B cell (primary cell): ENCODE results near the gene OSBPL5.

ENCODE experiments used
- EZH2 ChIP-seq: IDR thresholded peaks from 2 replicates; pipeline ENCODE4 v1.6.1; 2012; ENCODE audit warnings: borderline replicate concordance, low read depth, mild to moderate bottlenecking, moderate library complexity, low read length; ENCODE audit not compliant: insufficient read depth, poor library complexity, severe bottlenecking
- TF ChIP-seq, protein P1 (sequence below): fragments of 200-600 bp; IDR thresholded peaks from one replicate; pipeline ENCODE4 v1.8.0; 2022; ENCODE audit warnings: antibody characterized with exemption, mild to moderate bottlenecking

DNA sequence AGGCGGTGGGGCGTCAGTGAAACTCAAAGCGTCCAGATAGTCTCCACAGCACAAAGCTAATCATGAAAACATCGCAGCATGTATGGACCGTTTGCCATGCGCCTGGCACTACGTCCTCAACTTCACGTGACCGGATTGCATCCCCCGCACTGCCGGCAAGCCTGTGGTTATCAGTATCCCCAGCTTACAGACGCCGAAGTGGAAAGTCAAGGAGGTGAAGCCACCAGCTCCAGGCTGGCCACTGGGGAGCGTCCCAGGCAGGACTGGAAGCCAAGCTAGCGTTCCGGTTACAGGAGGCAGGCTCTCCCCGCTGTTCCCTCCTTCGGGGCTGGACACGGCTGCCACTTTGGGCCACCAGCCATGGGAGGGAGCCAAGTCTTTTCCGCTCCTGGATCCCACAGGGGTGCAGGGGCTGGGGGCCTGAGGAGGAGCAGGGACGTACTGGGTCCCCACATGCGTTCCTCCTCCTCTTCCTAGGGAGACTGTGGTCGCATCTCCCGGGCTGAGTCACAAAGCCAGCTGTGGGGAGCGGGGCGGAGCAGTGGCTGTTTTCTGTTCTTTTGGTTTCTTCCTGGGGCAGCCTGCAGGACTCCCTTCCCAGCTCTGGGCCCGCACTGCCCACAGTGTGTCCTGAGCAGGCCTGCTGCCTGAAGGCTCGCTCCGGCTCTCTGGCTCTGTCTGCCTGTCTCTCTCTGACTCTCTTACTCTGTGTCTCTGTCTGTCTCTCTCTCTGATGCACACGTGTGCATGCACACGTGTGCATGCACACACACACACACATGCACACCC is 4.3 kb upstream of the OSBPL5 start:
- TF ChIP-seq, protein P1, sequence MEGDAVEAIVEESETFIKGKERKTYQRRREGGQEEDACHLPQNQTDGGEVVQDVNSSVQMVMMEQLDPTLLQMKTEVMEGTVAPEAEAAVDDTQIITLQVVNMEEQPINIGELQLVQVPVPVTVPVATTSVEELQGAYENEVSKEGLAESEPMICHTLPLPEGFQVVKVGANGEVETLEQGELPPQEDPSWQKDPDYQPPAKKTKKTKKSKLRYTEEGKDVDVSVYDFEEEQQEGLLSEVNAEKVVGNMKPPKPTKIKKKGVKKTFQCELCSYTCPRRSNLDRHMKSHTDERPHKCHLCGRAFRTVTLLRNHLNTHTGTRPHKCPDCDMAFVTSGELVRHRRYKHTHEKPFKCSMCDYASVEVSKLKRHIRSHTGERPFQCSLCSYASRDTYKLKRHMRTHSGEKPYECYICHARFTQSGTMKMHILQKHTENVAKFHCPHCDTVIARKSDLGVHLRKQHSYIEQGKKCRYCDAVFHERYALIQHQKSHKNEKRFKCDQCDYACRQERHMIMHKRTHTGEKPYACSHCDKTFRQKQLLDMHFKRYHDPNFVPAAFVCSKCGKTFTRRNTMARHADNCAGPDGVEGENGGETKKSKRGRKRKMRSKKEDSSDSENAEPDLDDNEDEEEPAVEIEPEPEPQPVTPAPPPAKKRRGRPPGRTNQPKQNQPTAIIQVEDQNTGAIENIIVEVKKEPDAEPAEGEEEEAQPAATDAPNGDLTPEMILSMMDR: no peak
- TF ChIP-seq EZH2: no peak
